IMR-90 (cell line): ENCODE data around the gene UNC5A. TPM values are rescaled to one million over a fixed set of nuclear protein-coding genes. Genes with fewer than 3 reads are reported as not detected.

Experiments
- ATAC-seq: fragments of 200-7000 bp; cut with Tn5 transposase; 2 replicates; pipeline ENCODE4 v1.9.1; 2020; ENCODE audit warnings: low read depth, mild to moderate bottlenecking, moderate library complexity
- BruUV-seq: library from RNA; stranded (reverse); fragments of 400-500 nt; replicated peaks from 2 replicates; lab custom pipeline; 2021; lab: Mats Ljungman, UMichigan
- CTCF ChIA-PET: fragments of 300-600 bp; formaldehyde crosslinking; extraction: SDS; loops from one replicate; lab custom pipeline; 2021; ENCODE audit warnings: antibody characterized with exemption; lab: Yijun Ruan, JAX
- POLR2A ChIA-PET: fragments of 300-600 bp; sonication (Branson Sonifier 250); formaldehyde crosslinking; loops from one replicate; lab custom pipeline; 2022; ENCODE audit warnings: antibody characterized with exemption; ENCODE audit not compliant: unreplicated experiment; lab: Charles Lee
- DNase-seq: peaks from one replicate; pipeline ENCODE4 v3.0.0; 2013
- H2AFZ ChIP-seq: replicated peaks from 2 replicates; pipeline ENCODE3; 2013; ENCODE audit warnings: low read length, mild to moderate bottlenecking; ENCODE audit not compliant: poor library complexity
- H2AK5ac ChIP-seq: 2 replicates; pipeline ENCODE4 v1.6.1; 2013; ENCODE audit warnings: low read depth, low read length, inconsistent platforms
- H2AK9ac ChIP-seq: replicated peaks from 2 replicates; pipeline ENCODE3; 2013; ENCODE audit warnings: mild to moderate bottlenecking, low read depth, low read length, moderate library complexity; ENCODE audit not compliant: poor library complexity
- H2BK120ac ChIP-seq: 2 replicates; pipeline ENCODE4 v1.6.1; 2013; ENCODE audit warnings: low read depth, low read length, inconsistent platforms
- H2BK15ac ChIP-seq: 3 replicates; pipeline ENCODE4 v1.6.1; 2013; ENCODE audit warnings: low read depth, low read length, inconsistent platforms
- H2BK20ac ChIP-seq: 2 replicates; pipeline ENCODE4 v1.6.1; 2013; ENCODE audit warnings: low read depth, mild to moderate bottlenecking, inconsistent platforms, low read length, moderate library complexity
- H2BK5ac ChIP-seq: 2 replicates; pipeline ENCODE4 v1.6.1; 2013; ENCODE audit warnings: mild to moderate bottlenecking, low read depth, low read length, inconsistent platforms; ENCODE audit not compliant: poor library complexity, severe bottlenecking
- H3K14ac ChIP-seq: replicated peaks from 2 replicates; pipeline ENCODE4 v1.6.1; 2013; ENCODE audit warnings: low read depth, low read length, inconsistent platforms
- H3K18ac ChIP-seq: 2 replicates; pipeline ENCODE4 v1.6.1; 2013; ENCODE audit warnings: low read depth, low read length, control low read depth
- H3K23ac ChIP-seq: 2 replicates; pipeline ENCODE4 v1.6.1; 2013; ENCODE audit warnings: low read depth, low read length, inconsistent platforms
- H3K27ac ChIP-seq: 2 replicates; pipeline ENCODE4 v1.5.1; 2013; ENCODE audit warnings: mild to moderate bottlenecking, control low read depth, low read length; ENCODE audit not compliant: insufficient read depth
- H3K27me3 ChIP-seq: 2 replicates; pipeline ENCODE4 v1.6.1; 2013; ENCODE audit warnings: low read length; ENCODE audit not compliant: control insufficient read depth, insufficient read depth
- H3K36me3 ChIP-seq: 2 replicates; pipeline ENCODE4 v1.6.1; 2013; ENCODE audit warnings: low read length, mixed read lengths; ENCODE audit not compliant: control insufficient read depth, insufficient read depth
- H3K4ac ChIP-seq: 2 replicates; pipeline ENCODE4 v1.6.1; 2013; ENCODE audit warnings: low read depth, low read length, inconsistent platforms
- H3K4me1 ChIP-seq: 2 replicates; pipeline ENCODE4 v1.6.1; 2013; ENCODE audit warnings: low read length, mixed read lengths; ENCODE audit not compliant: control insufficient read depth, insufficient read depth
- H3K4me2 ChIP-seq: 2 replicates; pipeline ENCODE4 v1.6.1; 2013; ENCODE audit warnings: low read depth, mild to moderate bottlenecking, control low read depth, low read length, moderate library complexity
- H3K4me3 ChIP-seq: 2 replicates; pipeline ENCODE4 v1.5.1; 2013; ENCODE audit warnings: low read depth, mild to moderate bottlenecking, control low read depth, low read length, moderate library complexity; ENCODE audit not compliant: insufficient read depth
- H3K56ac ChIP-seq: 2 replicates; pipeline ENCODE4 v1.6.1; 2013; ENCODE audit warnings: low read length, inconsistent platforms; ENCODE audit not compliant: insufficient read depth; ENCODE audit errors: extremely low read depth
- H3K79me1 ChIP-seq, 2 experiments: 2 replicates each; pipeline ENCODE4 v1.6.1; 2013; ENCODE audit warnings: low read length in 2 of 2, inconsistent platforms in 1 of 2, low read depth in 1 of 2
- H3K9ac ChIP-seq: 2 replicates; pipeline ENCODE4 v1.6.1; 2013; ENCODE audit warnings: low read depth, low read length, control low read depth
- H3K9me1 ChIP-seq: 2 replicates; pipeline ENCODE4 v1.6.1; 2013; ENCODE audit warnings: low read length, inconsistent platforms; ENCODE audit not compliant: insufficient read depth
- H3K9me3 ChIP-seq: 2 replicates; pipeline ENCODE4 v1.6.1; 2013; ENCODE audit warnings: low read length; ENCODE audit not compliant: control insufficient read depth, insufficient read depth
- H4K20me1 ChIP-seq: 2 replicates; pipeline ENCODE4 v1.6.1; 2013; ENCODE audit warnings: low read length, inconsistent platforms; ENCODE audit not compliant: insufficient read depth
- H4K5ac ChIP-seq: 2 replicates; pipeline ENCODE4 v1.6.1; 2013; ENCODE audit warnings: mild to moderate bottlenecking, low read depth, low read length, control low read depth
- H4K8ac ChIP-seq, 2 experiments: 2 replicates each; pipeline ENCODE4 v1.6.1; 2013; ENCODE audit warnings: low read depth in 2 of 2, low read length in 2 of 2, control low read depth in 1 of 2, inconsistent platforms in 1 of 2
- H4K91ac ChIP-seq: 2 replicates; pipeline ENCODE4 v1.6.1; 2013; ENCODE audit warnings: low read depth, low read length, inconsistent platforms; ENCODE audit not compliant: insufficient read depth
- CHD1 ChIP-seq: IDR thresholded peaks from 2 replicates; pipeline ENCODE4 v1.6.1; 2012; ENCODE audit warnings: low read depth, low read length, improper control_type of control experiment
- MAZ ChIP-seq: IDR thresholded peaks from 2 replicates; pipeline ENCODE4 v1.6.1; 2012; ENCODE audit warnings: low read depth, mild to moderate bottlenecking, low read length, improper control_type of control experiment, moderate library complexity, borderline replicate concordance
- MXI1 ChIP-seq: IDR thresholded peaks from 2 replicates; pipeline ENCODE4 v1.6.1; 2012; ENCODE audit warnings: low read depth, mild to moderate bottlenecking, low read length, moderate library complexity, borderline replicate concordance
- WGBS, 2 experiments: methylation state at CpG; one replicate each; pipeline versions ENCODE4 v1.1.5 to v1.1.7; 2013; ENCODE audit warnings: missing lambda C conversion rate in 2 of 2; ENCODE audit not compliant: insufficient read length in 1 of 2; ENCODE audit errors: extremely low coverage in 2 of 2; 5-methylcytosine and 5-hydroxymethylcytosine counted together
- dilution Hi-C: fragments of 300-500 bp; cut with HindIII; formaldehyde crosslinking; loops from one replicate; pipeline ENCODE4 v1.14.3; 2018; ENCODE audit warnings: low sequenced_read_pairs; ENCODE audit not compliant: unreplicated experiment
- in situ Hi-C: fragments of 300-500 bp; cut with MboI; formaldehyde crosslinking; loops from 3 replicates; pipeline ENCODE4 v1.14.3; 2019; ENCODE audit warnings: low sequenced_read_pairs, inconsistent platforms, mixed read lengths
- intact Hi-C: fragments of 100-400 bp; cut with micrococcal nuclease; formaldehyde crosslinking; loops from 2 replicates; pipeline ENCODE4 v1.10.0; 2022
- polyA plus RNA-seq, 3 experiments: library from polyadenylated mRNA; depleted of rRNA; stranded (reverse); fragments of >200 nt; gene quantifications; 2 replicates each; pipeline ENCODE4 v1.2.3, GENCODE V29; 2012; ENCODE audit warnings: low replicate concordance in 1 of 3
- total RNA-seq: library from RNA; depleted of rRNA; stranded (reverse); fragments of >200 nt; gene quantifications from 2 replicates; pipeline ENCODE4 v1.2.3, GENCODE V29; 2012

Gene UNC5A
- total and polyA plus RNA-seq, 2 of the 4 experiments (the other 2 are of a cell fraction) = not detected

GRCh38 chr5:176844706-176845391 is 34.5 kb downstream of the UNC5A start:
- Histone ChIP-seq H4K20me1 (no peaks in the 10 kb centered on the region), H3K36me3 (no peaks in the 10 kb centered on the region), H2AK5ac (no peak overlapping the region), H3K9me3 (no peaks in the 10 kb centered on the region), H3K18ac (no peak overlapping the region), H4K5ac (no peak overlapping the region), H2AK9ac (no peak overlapping the region), H2AFZ (peak overlapping the region; percentile 64), H3K4ac (no peak overlapping the region), H2BK15ac (no peak overlapping the region), H3K27me3 (peaks cover 46% of the 10 kb centered on the region), H3K79me1 (no peaks in the 10 kb centered on the region), H3K27ac (no peak overlapping the region), H4K8ac (no peak overlapping the region), H3K9ac (no peak overlapping the region), H3K4me3 (no peak overlapping the region), H4K91ac (no peak overlapping the region), H2BK20ac (no peak overlapping the region), H2BK120ac (no peak overlapping the region), H3K14ac (no peak overlapping the region), H3K56ac (no peak overlapping the region), H2BK5ac (no peak overlapping the region), H3K4me1 (no peaks in the 10 kb centered on the region; the same call in 1 of the 2 replicates), H3K4me2 (no peak overlapping the region), H3K9me1 (no peaks in the 10 kb centered on the region), H3K23ac (no peak overlapping the region)
- dilution Hi-C loops (no loop called here), intact Hi-C loops (no loop called here), in situ Hi-C loops (no loop called here)
- no peak for TF ChIP-seq MAZ
- no peak for TF ChIP-seq MXI1
- no peak for TF ChIP-seq CHD1
- ChIA-PET POLR2A (no interaction called here), CTCF (no interaction called here)
- peak; percentile 16 for DNase-seq
- BruUV-seq = no TSS peak
- ATAC-seq = no peak
- WGBS, 2 experiments = 41% methylated on average over 11 of the region's 21 CpGs; no CpG with 5 or more reads in 1 of the 2 experiments
